Measurements from ENCODE around the gene TAF3. TPM values are rescaled to one million over a fixed set of nuclear protein-coding genes. Genes with fewer than 3 reads are reported as not detected.

The TAF3 gene
- polyA plus RNA-seq, 1 donor (not counting 4 experiments of a cell fraction or from before 2014, with no cell fraction given): 2.0 TPM

GRCh38 chr10:7881119-7881518 lies 62.8 kb downstream of the TAF3 start:
- Histone ChIP-seq H3K27me3 (ENCODE audit: control insufficient read depth, extremely low read depth, insufficient read depth, low read length) (no peaks in the 10 kb centered on the region), H3K36me3 (ENCODE audit: control insufficient read depth in 2 of 2, extremely low read depth in 1 of 2, insufficient read depth in 2 of 2, low read length in 2 of 2) (no peaks in the 10 kb centered on the region), H2AFZ (ENCODE audit: control insufficient read depth, low read length) (no peak overlapping the region), H3K9me1 (ENCODE audit: control insufficient read depth, extremely low read depth, insufficient read depth, low read length) (no peaks in the 10 kb centered on the region), H3K4me1 (ENCODE audit: control insufficient read depth, extremely low read depth, insufficient read depth, low read length) (no peaks in the 10 kb centered on the region), H3K79me2 (ENCODE audit: control insufficient read depth, insufficient read depth, low read length) (peaks cover 2% of the 10 kb centered on the region), H4K20me1 (ENCODE audit: control insufficient read depth, extremely low read depth, insufficient read depth, low read length) (no peaks in the 10 kb centered on the region), H3K9me3 (ENCODE audit: control insufficient read depth, low read depth, low read length) (no peaks in the 10 kb centered on the region), H3K4me3 (ENCODE audit: control insufficient read depth in 2 of 3, extremely low read depth in 1 of 3, insufficient read depth in 2 of 3, low read depth in 1 of 3, low read length in 3 of 3) (no peak overlapping the region), H3K27ac (ENCODE audit: control insufficient read depth, insufficient read depth, low read length) (no peak overlapping the region), H3K9ac (ENCODE audit: control insufficient read depth, extremely low read depth, insufficient read depth, low read length) (no peak overlapping the region), H3K4me2 (ENCODE audit: control insufficient read depth, extremely low read depth, insufficient read depth, low read depth, low read length) (no peak overlapping the region)
- DNase-seq (ENCODE audit: low read depth, low spot score): no peak
- no peak for TF ChIP-seq CTCF (optimal IDR thresholded peaks at IDR 0.05 in 1 of 3, IDR thresholded peaks at IDR 0.05 in 1 of 3, conservative IDR thresholded peaks at IDR 0.05 in 1 of 3; ENCODE audit: extremely low read depth in 1 of 3, insufficient read depth in 2 of 3, low read length in 3 of 3)
- no peak for TF ChIP-seq EZH2 (IDR thresholded peaks at IDR 0.05; ENCODE audit: low read length)
- dilution Hi-C loops (cut with MboI; ENCODE audit: extremely low pct_ligation_motif_present, low sequenced_read_pairs): no loop called here
- FAIRE-seq: no peak

- Histone ChIP-seq H3K9me1 (ENCODE audit: control insufficient read depth, extremely low read depth, insufficient read depth, low read length) (no peaks in the 10 kb centered on the region), H2AFZ (ENCODE audit: control insufficient read depth, low read length) (no peak overlapping the region), H3K27ac (ENCODE audit: control insufficient read depth, insufficient read depth, low read length) (no peak overlapping the region), H3K79me2 (ENCODE audit: control insufficient read depth, insufficient read depth, low read length) (no peaks in the 10 kb centered on the region), H3K27me3 (ENCODE audit: control insufficient read depth, extremely low read depth, insufficient read depth, low read length) (no peaks in the 10 kb centered on the region), H3K9me3 (ENCODE audit: control insufficient read depth, low read depth, low read length) (no peaks in the 10 kb centered on the region), H3K9ac (ENCODE audit: control insufficient read depth, extremely low read depth, insufficient read depth, low read length) (no peak overlapping the region), H3K4me1 (ENCODE audit: control insufficient read depth, extremely low read depth, insufficient read depth, low read length) (no peaks in the 10 kb centered on the region), H4K20me1 (ENCODE audit: control insufficient read depth, extremely low read depth, insufficient read depth, low read length) (no peaks in the 10 kb centered on the region), H3K4me2 (ENCODE audit: control insufficient read depth, extremely low read depth, insufficient read depth, low read depth, low read length) (no peak overlapping the region), H3K4me3 (ENCODE audit: control insufficient read depth in 2 of 3, extremely low read depth in 1 of 3, insufficient read depth in 2 of 3, low read depth in 1 of 3, low read length in 3 of 3) (no peak overlapping the region), H3K36me3 (ENCODE audit: control insufficient read depth in 2 of 2, extremely low read depth in 1 of 2, insufficient read depth in 2 of 2, low read length in 2 of 2) (no peaks in the 10 kb centered on the region)
- dilution Hi-C loops (cut with MboI; ENCODE audit: extremely low pct_ligation_motif_present, low sequenced_read_pairs): no loop called here
- DNase-seq (ENCODE audit: low read depth, low spot score) (no peak), FAIRE-seq (peak; percentile 5)
- TF ChIP-seq EZH2 (IDR thresholded peaks at IDR 0.05; ENCODE audit: low read length): no peak
- TF ChIP-seq CTCF (optimal IDR thresholded peaks at IDR 0.05 in 1 of 3, IDR thresholded peaks at IDR 0.05 in 1 of 3, conservative IDR thresholded peaks at IDR 0.05 in 1 of 3; ENCODE audit: extremely low read depth in 1 of 3, insufficient read depth in 2 of 3, low read length in 3 of 3): no peak
Observed at GRCh38 chr10:7886056-7886455, 67.8 kb downstream of the TAF3 start.

Measured in keratinocyte (primary cell).